PC-3 (cell line): Measurements from ENCODE around the gene SAMD4A. TPM values are rescaled to one million over a fixed set of nuclear protein-coding genes. Genes with fewer than 3 reads are reported as not detected.

Source experiments
- ATAC-seq: fragments of 200-7000 bp; cut with Tn5 transposase; 2 replicates; pipeline ENCODE4 v1.9.1; 2020; ENCODE audit warnings: mild to moderate bottlenecking, moderate library complexity
- BruUV-seq: library from RNA; stranded (reverse); fragments of 400-500 nt; replicated peaks from 2 replicates; lab custom pipeline; 2021; lab: Mats Ljungman, UMichigan
- CTCF ChIA-PET: fragments of 300-600 bp; sonication (Branson Sonifier 250); formaldehyde crosslinking; loops from one replicate; lab custom pipeline; 2022; ENCODE audit warnings: antibody characterized with exemption; lab: Charles Lee
- POLR2A ChIA-PET: fragments of 300-600 bp; sonication (Branson Sonifier 250); formaldehyde crosslinking; loops from one replicate; lab custom pipeline; 2022; ENCODE audit warnings: antibody characterized with exemption; ENCODE audit not compliant: unreplicated experiment; lab: Charles Lee
- DNase-seq: peaks from one replicate; pipeline ENCODE4 v3.0.0-alpha.2; 2015
- H2AFZ ChIP-seq: fragments of 300-600 bp; sonication (generic); 2 replicates; pipeline ENCODE4 v1.6.0; 2016; ENCODE audit warnings: antibody characterized with exemption, low read length
- H3F3A ChIP-seq: fragments of 300-600 bp; sonication (generic); one replicate; pipeline ENCODE4 v1.6.0; 2017; ENCODE audit warnings: antibody characterized with exemption, low read length, control low read depth, mild to moderate bottlenecking; ENCODE audit not compliant: unreplicated experiment
- H3K27ac ChIP-seq: fragments of 300-600 bp; sonication (generic); 2 replicates; pipeline ENCODE4 v1.5.1; 2016; ENCODE audit warnings: mild to moderate bottlenecking, low read length
- H3K27me3 ChIP-seq: fragments of 300-600 bp; sonication (generic); 2 replicates; pipeline ENCODE4 v1.6.1; 2016; ENCODE audit warnings: low read length, mixed read lengths
- H3K36me3 ChIP-seq: fragments of 300-600 bp; sonication (generic); 2 replicates; pipeline ENCODE4 v1.6.1; 2016; ENCODE audit warnings: low read depth, mixed run types, low read length, mixed read lengths
- H3K4me1 ChIP-seq: fragments of 300-600 bp; sonication (generic); 2 replicates; pipeline ENCODE4 v1.5.1; 2016; ENCODE audit warnings: low read length; ENCODE audit not compliant: insufficient read depth
- H3K4me2 ChIP-seq: fragments of 300-600 bp; sonication (generic); 2 replicates; pipeline ENCODE4 v1.6.0; 2016; ENCODE audit warnings: low read length
- H3K4me3 ChIP-seq: fragments of 300-600 bp; sonication (generic); 2 replicates; pipeline ENCODE4 v1.5.1; 2016; ENCODE audit warnings: mild to moderate bottlenecking, low read length, mixed read lengths
- H3K79me2 ChIP-seq: fragments of 300-600 bp; sonication (generic); 2 replicates; pipeline ENCODE4 v1.6.1; 2017; ENCODE audit warnings: low read length, mixed read lengths
- H3K9ac ChIP-seq: fragments of 300-600 bp; sonication (generic); 2 replicates; pipeline ENCODE4 v1.6.0; 2016; ENCODE audit warnings: mild to moderate bottlenecking, low read length
- H3K9me2 ChIP-seq: fragments of 300-600 bp; sonication (generic); replicated peaks from 2 replicates; pipeline ENCODE4 v1.6.1; 2016; ENCODE audit warnings: mixed run types, low read length, mixed read lengths
- H3K9me3 ChIP-seq: fragments of 300-600 bp; sonication (generic); 2 replicates; pipeline ENCODE4 v1.6.1; 2016; ENCODE audit warnings: low read length, mixed read lengths
- H4K20me1 ChIP-seq: fragments of 300-600 bp; sonication (generic); 2 replicates; pipeline ENCODE4 v1.6.1; 2016; ENCODE audit warnings: low read length, mixed read lengths
- CTCF ChIP-seq: fragments of 300-600 bp; sonication (generic); conservative IDR thresholded peaks from 2 replicates; pipeline ENCODE4 v1.5.1; 2017; ENCODE audit warnings: antibody characterized with exemption, low read depth, mild to moderate bottlenecking, low read length
- EZH2 ChIP-seq: fragments of 300-600 bp; sonication (generic); IDR thresholded peaks from one replicate; pipeline ENCODE4 v1.6.1; 2017; ENCODE audit warnings: antibody characterized with exemption, mild to moderate bottlenecking, low read length; ENCODE audit not compliant: unreplicated experiment
- EZH2phosphoT487 ChIP-seq: fragments of 300-600 bp; sonication (generic); IDR thresholded peaks from 2 replicates; pipeline ENCODE4 v1.6.1; 2018; ENCODE audit warnings: mild to moderate bottlenecking, antibody characterized with exemption, low read length, borderline replicate concordance
- intact Hi-C: fragments of 100-400 bp; cut with micrococcal nuclease; formaldehyde crosslinking; loops from 2 replicates; pipeline ENCODE4 v1.9.0; 2023
- total RNA-seq: library from RNA; depleted of rRNA; stranded (reverse); fragments of >200 nt; gene quantifications from 2 replicates; pipeline ENCODE4 v1.2.3, GENCODE V29; 2014

SAMD4A gene
- total RNA-seq, 1 experiment from 2014 or later: 42.9 TPM

GRCh38 chr14:54633076-54633475 is 66.1 kb downstream of the SAMD4A start:
- CTCF ChIA-PET: interaction anchor here (0.5 kb wide), 1 partner anchor 69 kb away, joined by 7 read pairs; no protein-coding TSS in a partner anchor
- H3K9me2 ChIP-seq: no peaks in the 10 kb centered on the region
- BruUV-seq: no TSS peak
- no peak for DNase-seq
- H3K9ac ChIP-seq: no peak overlapping the region
- no peak for ATAC-seq
- H3K4me2 ChIP-seq: no peak overlapping the region
- intact Hi-C loops: no loop called here
- no peaks in the 10 kb centered on the region for H3K27me3 ChIP-seq
- no peak overlapping the region for H2AFZ ChIP-seq
- H3F3A ChIP-seq: peaks cover 17% of the 10 kb centered on the region
- H3K36me3 ChIP-seq: no peaks in the 10 kb centered on the region
- H3K4me1 ChIP-seq: peaks cover 21% of the 10 kb centered on the region
- H4K20me1 ChIP-seq: no peaks in the 10 kb centered on the region
- POLR2A ChIA-PET: interaction anchor here (0.5 kb wide), 1 partner anchor 9 kb away, joined by 5 read pairs; no protein-coding TSS in a partner anchor
- peaks cover 48% of the 10 kb centered on the region for H3K79me2 ChIP-seq
- H3K27ac ChIP-seq: no peak overlapping the region
- no peaks in the 10 kb centered on the region for H3K9me3 ChIP-seq
- TF ChIP-seq EZH2phosphoT487 (no peak), CTCF (no peak), EZH2 (no peak)
- H3K4me3 ChIP-seq: no peak overlapping the region

GRCh38 chr14:54637270-54638134 is 70.6 kb downstream of the SAMD4A start:
- Histone ChIP-seq H3K4me3 (peak overlapping the region; percentile 4; the same call in 1 of the 2 replicates), H3K27ac (peak overlapping the region; percentile 81), H3K79me2 (peaks cover 57% of the 10 kb centered on the region), H3K4me1 (peaks cover 32% of the 10 kb centered on the region), H3K9me2 (no peaks in the 10 kb centered on the region), H3F3A (peaks cover 17% of the 10 kb centered on the region), H3K9ac (peak overlapping the region; percentile 39), H2AFZ (peak overlapping the region; percentile 4; the same call in 1 of the 2 replicates), H3K4me2 (peak overlapping the region; percentile 55), H4K20me1 (no peaks in the 10 kb centered on the region), H3K36me3 (no peaks in the 10 kb centered on the region), H3K27me3 (no peaks in the 10 kb centered on the region), H3K9me3 (no peaks in the 10 kb centered on the region)
- no TSS peak for BruUV-seq
- DNase-seq (peak; percentile 42), ATAC-seq (peak; percentile 83)
- no peak for TF ChIP-seq EZH2phosphoT487
- no peak for TF ChIP-seq EZH2
- TF ChIP-seq CTCF: no peak
- intact Hi-C loops: loop anchor here (2.0 to 5.0 kb wide), 2 partner anchors 39 to 135 kb away; no protein-coding TSS in a partner anchor
- ChIA-PET POLR2A (interaction anchor here (0.6 to 0.9 kb wide), 5 partner anchors 34 to 249 kb away, joined by 3 to 28 read pairs (median 4); no protein-coding TSS in a partner anchor), CTCF (no interaction called here)
